T-cell (primary cell): ENCODE results near the gene PRM3. TPM values are rescaled to one million over a fixed set of nuclear protein-coding genes. Genes with fewer than 3 reads are reported as not detected.

Experiments
- ATAC-seq, 4 experiments: fragments of 200-7000 bp in 3 of 4; fragments of 150-1000 bp in 1 of 4; cut with Tn5 transposase; replicated peaks in 1 of 4; 1 replicate in 3 of 4; 2 replicates in 1 of 4; pipeline ENCODE4 v1.10.0; 2021; ENCODE audit warnings: moderate library complexity in 3 of 4, mild to moderate bottlenecking in 2 of 4, moderate number of reproducible peaks in 1 of 4
- CTCF ChIA-PET, 2 donors: fragments of 300-600 bp; sonication (Branson Sonifier 250); formaldehyde crosslinking; loops; one replicate each; lab custom pipeline; 2022; ENCODE audit warnings: antibody characterized with exemption in 2 of 2; lab: Charles Lee
- POLR2A ChIA-PET, 2 donors: fragments of 300-600 bp; sonication (Branson Sonifier 250); formaldehyde crosslinking; loops; one replicate each; lab custom pipeline; 2022; ENCODE audit warnings: antibody characterized with exemption in 2 of 2; lab: Charles Lee
- DNase-seq, 35 experiments: peaks; one replicate each; pipeline versions ENCODE4 v3.0.0 to v3.0.0-alpha.2; 2013 to 2023
- H3K27ac ChIP-seq: one replicate; pipeline ENCODE4 v1.5.1; 2013; ENCODE audit warnings: low read length
- H3K27me3 ChIP-seq, 2 experiments: replicated peaks in 1 of 2; 1 replicate in 1 of 2; 2 replicates in 1 of 2; pipeline versions ENCODE4 v1.6.1 to v1.7.0; 2013; ENCODE audit warnings: low read length in 1 of 2, mixed read lengths in 1 of 2; ENCODE audit not compliant: control insufficient read depth in 2 of 2, insufficient read depth in 2 of 2; ENCODE audit errors: extremely low read depth in 1 of 2
- H3K36me3 ChIP-seq, 2 donors: 1 replicate in 1 of 2; 2 replicates in 1 of 2; pipeline versions ENCODE4 v1.6.1 to v1.7.0; 2013; ENCODE audit warnings: low read length in 1 of 2; ENCODE audit not compliant: control insufficient read depth in 2 of 2, insufficient read depth in 1 of 2; ENCODE audit errors: extremely low read depth in 1 of 2
- H3K4me1 ChIP-seq, 2 experiments: 1 replicate in 1 of 2; 2 replicates in 1 of 2; pipeline versions ENCODE4 v1.6.1 to v1.7.0; 2013; ENCODE audit warnings: low read length in 2 of 2, mixed read lengths in 1 of 2; ENCODE audit not compliant: insufficient read depth in 2 of 2, control insufficient read depth in 1 of 2; ENCODE audit errors: extremely low read depth in 1 of 2
- H3K4me3 ChIP-seq, 2 donors: 1 replicate in 1 of 2; 2 replicates in 1 of 2; pipeline versions ENCODE4 v1.5.1 to v1.7.0; 2013; ENCODE audit warnings: mild to moderate bottlenecking in 2 of 2, low read length in 1 of 2, moderate library complexity in 1 of 2; ENCODE audit not compliant: control insufficient read depth in 1 of 2; ENCODE audit errors: extremely low read depth in 1 of 2
- H3K9me3 ChIP-seq: 2 replicates; pipeline ENCODE4 v1.7.0; 2013
- H3K27ac Mint-ChIP-seq, 2 donors: one replicate each; pipeline ENCODE4 v1.8.0; 2020 to 2021; ENCODE audit warnings: mild to moderate bottlenecking in 2 of 2, mixed read lengths in 2 of 2
- H3K27me3 Mint-ChIP-seq, 2 donors: one replicate each; pipeline ENCODE4 v1.8.0; 2021 to 2022; ENCODE audit warnings: mixed read lengths in 2 of 2
- H3K36me3 Mint-ChIP-seq: one replicate; pipeline ENCODE4 v1.8.0; 2021; ENCODE audit warnings: mixed read lengths
- H3K4me1 Mint-ChIP-seq, 3 donors: one replicate each; pipeline ENCODE4 v1.8.0; 2020 to 2022; ENCODE audit warnings: mixed read lengths in 3 of 3, mild to moderate bottlenecking in 1 of 3
- H3K4me3 Mint-ChIP-seq, 3 donors: one replicate each; pipeline ENCODE4 v1.8.0; 2020 to 2022; ENCODE audit warnings: mild to moderate bottlenecking in 3 of 3, mixed read lengths in 3 of 3, moderate library complexity in 3 of 3
- H3K9me3 Mint-ChIP-seq, 3 donors: one replicate each; pipeline ENCODE4 v1.8.0; 2020 to 2022; ENCODE audit warnings: mixed read lengths in 3 of 3
- WGBS: methylation state at CpG from one replicate; pipeline ENCODE4 v1.1.5; 2013; ENCODE audit warnings: missing lambda C conversion rate; ENCODE audit not compliant: insufficient coverage; 5-methylcytosine and 5-hydroxymethylcytosine counted together
- total RNA-seq, 35 experiments: library from RNA in 6 of 35; stranded (reverse) in 6 of 35; fragments of 120-200 nt in 1 of 35; gene quantifications; one replicate each; pipeline versions ENCODE4 v1.2.1 to v1.2.4 and lab custom pipeline; 2013 to 2026

Gene PRM3
- total RNA-seq, 5 donors from 2014 or later (not counting 1 experiment from before 2014, with no cell fraction given) = not detected

DNA sequence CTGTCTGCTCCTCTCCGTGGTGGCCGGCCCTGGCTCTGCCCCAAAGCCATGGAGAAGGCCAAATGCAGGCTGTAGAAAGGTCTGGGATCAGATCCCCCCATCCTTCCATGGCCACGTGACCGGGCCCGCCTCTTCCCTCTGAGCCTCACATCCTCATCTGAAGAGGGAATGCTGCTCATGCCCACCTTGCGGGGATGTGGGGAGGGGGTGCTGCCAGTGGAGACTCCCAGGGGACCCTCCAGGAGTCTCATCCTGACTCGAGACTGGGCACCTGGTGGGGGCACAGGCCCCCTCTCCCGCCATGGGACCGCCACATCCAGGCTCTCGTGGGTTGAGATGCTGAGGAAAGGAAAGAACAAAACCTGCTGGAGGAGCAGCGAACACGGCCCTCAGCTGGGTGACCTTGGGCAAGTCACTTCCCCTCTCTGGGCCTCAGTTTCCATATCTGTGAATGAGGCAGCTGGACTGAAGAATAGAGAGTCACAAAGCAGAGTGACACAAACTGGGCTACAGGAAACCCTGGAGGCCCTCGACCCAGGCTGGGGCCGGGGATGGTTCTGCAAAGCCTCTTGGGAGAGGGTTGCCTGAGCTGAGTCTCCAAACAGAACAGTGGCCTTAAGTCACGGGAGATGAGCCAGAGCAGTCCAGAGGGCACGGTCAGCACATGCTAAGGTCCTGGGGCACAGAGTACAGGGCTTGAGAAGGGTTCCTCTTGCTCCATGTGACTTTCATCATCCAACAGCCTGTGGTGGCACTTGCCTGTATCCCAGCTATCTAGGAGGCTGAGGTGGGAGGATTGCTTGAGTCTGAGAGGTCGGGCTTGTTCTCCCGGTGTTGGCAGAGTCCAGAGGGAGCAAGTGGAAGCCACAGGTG, 47.5 kb downstream of the PRM3 start:
- Histone ChIP-seq H3K36me3 (no peaks in the 10 kb centered on the region), H3K27ac (peak overlapping the region; percentile 89), H3K4me1 (peaks cover 17 to 52% of the 10 kb centered on the region in 2 experiments), H3K27me3 (no peaks in the 10 kb centered on the region), H3K4me3 (peak overlapping the region; percentile 35 to 46), H3K9me3 (no peaks in the 10 kb centered on the region)
- no peaks in the 10 kb centered on the region for H3K9me3 Mint-ChIP-seq
- H3K27ac Mint-ChIP-seq = peak overlapping the region; percentile 97 to 99
- H3K4me3 Mint-ChIP-seq = peak overlapping the region; percentile 69 to 77 (median 71)
- WGBS = 32% methylated on average over 7 of the region's 18 CpGs
- ChIA-PET POLR2A (interaction anchor here (0.6 to 1.7 kb wide), 5 partner anchors 8 to 550 kb away, joined by 3 to 19 read pairs (median 5); partner anchors contain the start of gene SOCS1 (in 2 of the 2)), CTCF (interaction anchor here (1.9 to 2.0 kb wide), 3 partner anchors 26 to 29 kb away, joined by 9 to 30 read pairs (median 10); partner anchors contain the start of gene SOCS1 (in 2 of the 2))
- ATAC-seq (no peak), DNase-seq (no peak)
- H3K36me3 Mint-ChIP-seq = no peaks in the 10 kb centered on the region
- H3K4me1 Mint-ChIP-seq = peaks cover 53 to 60% (median 59%) of the 10 kb centered on the region in 3 donors
- H3K27me3 Mint-ChIP-seq = no peaks in the 10 kb centered on the region

DNA sequence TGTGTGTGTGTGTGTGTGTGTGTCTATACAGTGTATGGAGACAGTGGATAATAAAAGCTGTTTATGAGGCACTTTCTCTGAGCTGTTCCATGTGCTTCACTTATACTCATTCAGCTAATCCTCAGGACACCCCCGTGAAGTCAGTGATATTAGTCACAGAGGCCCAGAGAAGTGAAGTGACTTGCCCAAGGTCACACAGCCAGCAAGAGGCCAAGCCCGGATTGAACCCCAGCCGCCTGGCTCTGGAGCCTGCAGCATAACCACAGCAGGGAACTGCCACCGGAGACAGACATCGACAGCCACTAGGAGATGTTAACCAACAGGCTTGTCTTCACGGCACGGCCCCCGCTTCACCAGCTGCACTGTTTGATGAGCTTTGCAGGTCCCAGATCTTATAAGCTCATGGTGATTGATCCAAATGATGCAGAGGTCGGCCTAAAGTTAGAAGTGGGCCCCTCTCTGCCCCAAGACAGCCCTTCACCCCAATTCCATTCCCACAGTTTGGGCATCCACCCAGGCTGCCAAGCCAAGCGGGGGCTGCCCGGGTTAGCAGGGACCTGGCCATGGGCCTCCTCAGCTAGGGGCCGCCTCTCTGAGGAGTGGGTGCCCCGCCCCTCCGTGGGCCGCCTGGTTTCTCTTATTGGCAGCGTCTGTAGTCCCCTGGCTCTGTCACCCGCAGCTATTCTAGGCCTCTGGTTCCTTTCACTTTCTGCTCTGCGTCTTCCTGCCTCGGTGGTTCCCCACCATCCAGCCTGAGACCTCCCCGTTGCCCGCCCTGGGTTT, 48.3 kb downstream of the PRM3 start:
- Histone ChIP-seq H3K27ac (peak overlapping the region; percentile 89), H3K4me1 (peaks cover 17 to 50% of the 10 kb centered on the region in 2 experiments), H3K27me3 (no peaks in the 10 kb centered on the region), H3K9me3 (no peaks in the 10 kb centered on the region), H3K36me3 (no peaks in the 10 kb centered on the region), H3K4me3 (peak overlapping the region; percentile 35 to 46)
- peak; percentile 51 to 88 (median 71) for DNase-seq
- Mint-ChIP-seq H3K9me3 (no peaks in the 10 kb centered on the region), H3K27ac (peak overlapping the region; percentile 97 to 99), H3K36me3 (no peaks in the 10 kb centered on the region), H3K27me3 (no peaks in the 10 kb centered on the region), H3K4me3 (peak overlapping the region; percentile 69 to 77 (median 71)), H3K4me1 (peaks cover 49 to 58% (median 58%) of the 10 kb centered on the region in 3 donors)
- ATAC-seq = peak; percentile 84 to 88 (median 86)
- ChIA-PET CTCF (interaction anchor here (0.6 to 2.0 kb wide), 6 partner anchors 11 to 147 kb away, joined by 3 to 30 read pairs (median 7); partner anchors contain the start of gene SOCS1 (in 2 of the 2)), POLR2A (interaction anchor here (0.5 to 1.7 kb wide), 8 partner anchors 8 to 551 kb away, joined by 3 to 19 read pairs (median 4); partner anchors contain the start of gene SOCS1 (in 2 of the 2))
- WGBS = 2% methylated on average over 21 of the region's 21 CpGs

DNA sequence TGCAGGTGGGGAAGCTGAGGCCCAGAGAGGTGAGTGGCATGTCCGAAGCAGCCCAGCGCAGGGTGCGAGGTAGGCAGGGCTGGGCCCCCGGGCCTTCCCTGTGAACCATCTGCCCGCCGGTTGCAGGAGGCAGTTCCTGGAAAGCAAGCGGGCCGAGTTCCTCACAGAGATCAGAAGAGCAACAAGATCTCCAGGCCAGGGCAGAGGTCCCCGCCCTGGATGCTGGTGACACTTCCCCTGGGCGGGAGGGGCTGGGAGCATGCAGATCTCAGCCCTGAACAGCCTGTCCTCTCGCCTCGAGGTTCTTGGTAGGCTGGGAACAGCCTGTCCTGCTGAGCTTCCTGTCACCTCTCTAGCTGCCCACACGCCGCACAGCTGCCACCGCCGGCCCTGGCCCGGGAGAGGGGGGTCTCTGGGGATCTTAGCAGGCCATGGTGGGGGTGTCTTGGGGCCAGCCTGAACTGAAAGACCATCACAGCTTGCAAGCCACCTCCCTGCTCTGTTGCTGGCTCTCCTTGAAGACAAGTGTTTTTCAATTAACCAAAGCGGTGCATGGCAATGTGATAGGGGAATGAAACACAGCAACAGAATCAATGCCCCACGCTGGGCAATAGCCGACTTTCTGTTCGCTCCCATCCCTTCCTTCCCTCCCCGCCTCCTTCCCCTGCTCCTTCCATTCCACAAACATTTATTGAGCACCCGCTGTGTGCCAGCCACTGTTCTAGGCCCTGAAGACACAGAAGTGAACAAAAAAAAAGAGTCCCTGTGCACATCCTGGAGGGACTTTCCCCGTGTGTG, 49.1 kb downstream of the PRM3 start:
- H3K27ac ChIP-seq = peak overlapping the region; percentile 89
- H3K36me3 ChIP-seq = no peaks in the 10 kb centered on the region
- peak; percentile 47 to 66 (median 62) for ATAC-seq
- H3K4me1 ChIP-seq = peaks cover 17 to 43% of the 10 kb centered on the region in 2 experiments
- CTCF ChIA-PET = interaction anchor here (0.6 to 2.0 kb wide), 5 partner anchors 28 to 148 kb away, joined by 3 to 30 read pairs (median 9); partner anchors contain the start of gene SOCS1 (in 2 of the 2)
- H3K27me3 Mint-ChIP-seq = no peaks in the 10 kb centered on the region
- H3K27me3 ChIP-seq = no peaks in the 10 kb centered on the region
- WGBS = 5% methylated on average over 22 of the region's 24 CpGs
- POLR2A ChIA-PET = interaction anchor here (0.5 to 1.7 kb wide), 6 partner anchors 11 to 39 kb away, joined by 4 to 19 read pairs (median 6); partner anchors contain the start of gene SOCS1 (in 2 of the 2)
- peak overlapping the region in 1 of 2 donors; percentile 35 for H3K4me3 ChIP-seq
- peak; percentile 26 to 77 (median 55) for DNase-seq
- peak overlapping the region; percentile 69 to 77 (median 71) for H3K4me3 Mint-ChIP-seq
- no peaks in the 10 kb centered on the region for H3K9me3 Mint-ChIP-seq
- H3K4me1 Mint-ChIP-seq = peaks cover 45 to 54% (median 53%) of the 10 kb centered on the region in 3 donors
- no peaks in the 10 kb centered on the region for H3K36me3 Mint-ChIP-seq
- peak overlapping the region; percentile 97 to 99 for H3K27ac Mint-ChIP-seq
- H3K9me3 ChIP-seq = no peaks in the 10 kb centered on the region

Other genes starting within 250 kb of the PRM3 start
- 10 to 100 TPM; 49.2 to 67.2 (median 54.5) TPM for gene SOCS1, start 17.4 kb downstream of the PRM3 start, total RNA-seq
- not detected for gene TNP2, start 4.3 kb downstream of the PRM3 start, total RNA-seq
- gene PRM2, start 2.9 kb upstream of the PRM3 start, total RNA-seq = not detected
- gene PRM1, start 7.7 kb upstream of the PRM3 start, total RNA-seq = not detected
- gene RMI2, start 71.8 kb upstream of the PRM3 start, total RNA-seq = 1 to 10 TPM; 1.8 to 6.3 (median 4.2) TPM